ES-I3 (cell line): Measurements from ENCODE around the gene SLC13A4.
"Not testable (repeated sequence)": the region's sequence is repeated elsewhere in the genome, so short reads cannot be mapped to it uniquely, and the experiment has no call there.

Experiments used
- H3K36me3 ChIP-seq: 2 replicates; pipeline ENCODE4 v1.6.1; 2013; ENCODE audit warnings: mild to moderate bottlenecking, low read length, control low read depth, moderate library complexity; ENCODE audit not compliant: insufficient read depth
- H3K4me1 ChIP-seq: 2 replicates; pipeline ENCODE4 v1.6.1; 2013; ENCODE audit warnings: mild to moderate bottlenecking, control low read depth, low read length; ENCODE audit not compliant: insufficient read depth
- H3K9ac ChIP-seq: 2 replicates; pipeline ENCODE4 v1.6.1; 2013; ENCODE audit warnings: low read depth, mild to moderate bottlenecking, low read length, moderate library complexity
- H3K9me3 ChIP-seq: 2 replicates; pipeline ENCODE4 v1.6.1; 2013; ENCODE audit warnings: mild to moderate bottlenecking, low read length, moderate library complexity; ENCODE audit not compliant: control insufficient read depth, insufficient read depth

SLC13A4 gene

GRCh38 chr7:135707570-135707966, 20.4 kb downstream of the SLC13A4 start:
- peaks cover 5% of the 10 kb centered on the region; the same call in 1 of the 2 replicates for H3K4me1 ChIP-seq
- H3K36me3 ChIP-seq: no peaks in the 10 kb centered on the region
- no peak overlapping the region for H3K9ac ChIP-seq
- H3K9me3 ChIP-seq: no peaks in the 10 kb centered on the region

GRCh38 chr7:135706858-135707569, 21.0 kb downstream of the SLC13A4 start:
- H3K9ac ChIP-seq: no peak overlapping the region
- H3K4me1 ChIP-seq: peaks cover 5% of the 10 kb centered on the region; the same call in 1 of the 2 replicates
- no peaks in the 10 kb centered on the region for H3K9me3 ChIP-seq
- no peaks in the 10 kb centered on the region for H3K36me3 ChIP-seq

- no peaks in the 10 kb centered on the region for H3K9me3 ChIP-seq
- no peak overlapping the region for H3K9ac ChIP-seq
- no peaks in the 10 kb centered on the region for H3K36me3 ChIP-seq
- H3K4me1 ChIP-seq: no peaks in the 10 kb centered on the region; the same call in 1 of the 2 replicates
Measured at GRCh38 chr7:135706038-135706742, 21.8 kb downstream of the SLC13A4 start.

- Histone ChIP-seq H3K4me1 (no peaks in the 10 kb centered on the region), H3K9ac (no peak overlapping the region), H3K36me3 (no peaks in the 10 kb centered on the region), H3K9me3 (no peaks in the 10 kb centered on the region)
Measured at GRCh38 chr7:135704698-135705097, 23.3 kb downstream of the SLC13A4 start.

- no peaks in the 10 kb centered on the region for H3K36me3 ChIP-seq
- no peaks in the 10 kb centered on the region for H3K4me1 ChIP-seq
- no peak overlapping the region for H3K9ac ChIP-seq
- H3K9me3 ChIP-seq: no peaks in the 10 kb centered on the region
Measured at GRCh38 chr7:135704074-135704473, 23.9 kb downstream of the SLC13A4 start.

- no peaks in the 10 kb centered on the region for H3K9me3 ChIP-seq
- H3K9ac ChIP-seq: no peak overlapping the region
- H3K36me3 ChIP-seq: no peaks in the 10 kb centered on the region
- no peaks in the 10 kb centered on the region for H3K4me1 ChIP-seq
Measured at GRCh38 chr7:135697276-135698049, 30.5 kb downstream of the SLC13A4 start.

- Histone ChIP-seq H3K4me1 (no peaks in the 10 kb centered on the region), H3K9ac (no peak overlapping the region), H3K36me3 (no peaks in the 10 kb centered on the region), H3K9me3 (no peaks in the 10 kb centered on the region)
Measured at GRCh38 chr7:135693558-135693957, 34.4 kb downstream of the SLC13A4 start.

GRCh38 chr7:135692606-135693005, 35.4 kb downstream of the SLC13A4 start:
- H3K36me3 ChIP-seq, H3K9me3 ChIP-seq, H3K9ac ChIP-seq, H3K4me1 ChIP-seq: not testable (repeated sequence)

GRCh38 chr7:135692055-135692454, 35.9 kb downstream of the SLC13A4 start:
- Histone ChIP-seq H3K9ac (no peak overlapping the region), H3K4me1 (no peaks in the 10 kb centered on the region), H3K9me3 (no peaks in the 10 kb centered on the region)

GRCh38 chr7:135690566-135690965, 37.4 kb downstream of the SLC13A4 start:
- Histone ChIP-seq H3K9me3 (no peaks in the 10 kb centered on the region), H3K4me1 (no peaks in the 10 kb centered on the region), H3K9ac (no peak overlapping the region), H3K36me3 (no peaks in the 10 kb centered on the region; the same call in 1 of the 2 replicates)

More at GRCh38 chr7:135692055-135692454, 35.9 kb downstream of the SLC13A4 start:
- no peaks in the 10 kb centered on the region; the same call in 1 of the 2 replicates for H3K36me3 ChIP-seq

- no peaks in the 10 kb centered on the region; the same call in 1 of the 2 replicates for H3K36me3 ChIP-seq
- H3K4me1 ChIP-seq: peaks cover 9% of the 10 kb centered on the region; the same call in 1 of the 2 replicates
- H3K9me3 ChIP-seq: no peaks in the 10 kb centered on the region
- no peak overlapping the region for H3K9ac ChIP-seq
Measured at GRCh38 chr7:135687466-135687865, 40.5 kb downstream of the SLC13A4 start.

GRCh38 chr7:135685306-135686084, 42.5 kb downstream of the SLC13A4 start:
- Histone ChIP-seq H3K4me1 (peaks cover 9% of the 10 kb centered on the region; the same call in 1 of the 2 replicates), H3K36me3 (no peaks in the 10 kb centered on the region; the same call in 1 of the 2 replicates), H3K9ac (no peak overlapping the region), H3K9me3 (no peaks in the 10 kb centered on the region)

GRCh38 chr7:135684699-135685098, 43.3 kb downstream of the SLC13A4 start:
- peaks cover 9% of the 10 kb centered on the region; the same call in 1 of the 2 replicates for H3K4me1 ChIP-seq
- no peak overlapping the region for H3K9ac ChIP-seq
- no peaks in the 10 kb centered on the region for H3K9me3 ChIP-seq
- H3K36me3 ChIP-seq: no peaks in the 10 kb centered on the region; the same call in 1 of the 2 replicates

GRCh38 chr7:135684136-135684535, 43.9 kb downstream of the SLC13A4 start:
- Histone ChIP-seq H3K4me1 (peaks cover 9% of the 10 kb centered on the region; the same call in 1 of the 2 replicates), H3K9me3 (no peaks in the 10 kb centered on the region), H3K36me3 (no peaks in the 10 kb centered on the region; the same call in 1 of the 2 replicates), H3K9ac (no peak overlapping the region)
